IPS-NIHi11 (cell line): ENCODE results near the gene TSPAN17.
"Not testable (repeated sequence)": the region's sequence is repeated elsewhere in the genome, so short reads cannot be mapped to it uniquely, and the experiment has no call there.

Experiments used
- DNase-seq: peaks from one replicate; pipeline ENCODE4 v3.0.0; 2012; ENCODE audit warnings: mixed read lengths, low spot score

The TSPAN17 gene

DNA sequence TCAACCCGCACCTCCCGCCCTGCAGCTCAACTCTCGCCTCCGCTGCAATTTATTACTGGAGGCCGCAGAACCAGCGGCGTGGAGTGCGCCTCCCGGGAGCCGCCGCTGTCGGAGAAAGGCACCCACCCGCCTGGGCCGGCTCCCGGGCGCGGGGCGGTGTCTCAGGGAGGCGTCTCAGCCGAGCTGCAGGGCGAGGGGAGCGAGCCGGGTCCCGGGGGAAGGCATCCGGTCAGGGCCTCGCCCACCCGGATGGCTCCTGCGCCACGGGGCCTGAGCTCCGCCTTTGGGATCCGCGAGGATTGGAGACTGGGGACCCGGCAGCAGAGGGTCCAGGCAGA lies 32.9 kb downstream of the TSPAN17 start:
- DNase-seq: peak; percentile 62

DNA sequence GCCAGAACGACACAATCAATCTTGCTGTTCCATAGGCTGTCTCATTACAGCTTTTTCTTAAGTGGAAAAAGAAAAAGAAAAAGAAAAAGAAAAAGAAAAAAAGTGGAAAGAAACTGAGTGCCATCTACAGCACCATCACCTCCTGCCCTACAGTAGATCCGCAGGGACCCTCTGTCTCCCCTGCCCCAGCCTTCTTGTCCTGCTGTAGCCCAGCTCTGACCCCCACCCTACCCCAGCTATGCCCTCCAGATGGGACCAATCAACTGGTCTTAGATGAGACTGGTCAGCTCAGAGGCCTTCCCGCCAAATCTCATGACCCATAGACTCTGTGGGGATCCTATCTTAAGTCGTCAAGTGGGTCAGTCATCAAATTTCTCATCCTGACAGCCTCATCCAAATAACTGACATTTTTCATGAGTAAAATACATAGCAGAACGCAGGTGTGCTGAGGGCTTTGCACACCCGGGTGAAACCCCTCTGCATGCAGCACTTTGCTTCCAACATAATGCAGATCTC lies 34.8 kb downstream of the TSPAN17 start:
- DNase-seq: no peak

DNA sequence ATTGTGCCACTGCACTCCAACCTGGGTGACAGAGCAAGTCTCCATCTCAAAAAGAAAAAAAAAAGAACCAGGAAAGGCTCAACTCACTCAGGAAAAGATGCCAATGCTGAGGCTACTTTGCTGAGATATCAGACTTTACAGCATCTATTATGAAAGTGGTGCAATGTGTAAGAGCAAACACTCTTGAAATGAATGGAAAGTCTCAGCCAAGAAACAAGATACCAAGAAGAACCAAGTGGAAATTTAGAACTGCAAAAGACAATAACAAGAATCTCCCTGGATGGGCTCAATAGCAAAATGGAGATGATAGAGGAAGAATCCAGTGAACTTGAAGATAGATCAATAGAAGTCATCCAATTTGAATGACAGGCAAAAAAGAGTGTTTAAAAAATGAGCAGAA lies 37.7 kb downstream of the TSPAN17 start:
- no peak for DNase-seq

DNA sequence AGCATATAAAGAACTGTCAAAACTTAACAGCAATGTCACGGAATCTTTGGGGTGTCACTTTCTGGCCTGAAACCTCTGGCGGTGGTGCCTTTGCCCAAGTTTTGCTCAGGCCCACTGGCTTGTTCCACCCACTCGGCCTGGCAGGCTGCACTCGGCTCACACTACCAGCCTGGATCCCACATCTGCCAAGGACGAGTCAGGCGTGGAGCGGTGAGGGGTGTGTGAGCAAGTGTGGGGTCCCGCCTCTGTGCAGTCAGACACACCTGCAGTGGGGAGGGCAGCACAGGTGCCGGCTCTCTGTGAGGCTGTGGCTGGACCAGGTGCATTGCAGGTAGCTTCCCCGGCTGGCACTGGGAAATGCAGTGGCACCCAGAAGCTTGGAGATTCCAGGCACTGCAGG lies 40.0 kb downstream of the TSPAN17 start:
- DNase-seq: no peak

DNA sequence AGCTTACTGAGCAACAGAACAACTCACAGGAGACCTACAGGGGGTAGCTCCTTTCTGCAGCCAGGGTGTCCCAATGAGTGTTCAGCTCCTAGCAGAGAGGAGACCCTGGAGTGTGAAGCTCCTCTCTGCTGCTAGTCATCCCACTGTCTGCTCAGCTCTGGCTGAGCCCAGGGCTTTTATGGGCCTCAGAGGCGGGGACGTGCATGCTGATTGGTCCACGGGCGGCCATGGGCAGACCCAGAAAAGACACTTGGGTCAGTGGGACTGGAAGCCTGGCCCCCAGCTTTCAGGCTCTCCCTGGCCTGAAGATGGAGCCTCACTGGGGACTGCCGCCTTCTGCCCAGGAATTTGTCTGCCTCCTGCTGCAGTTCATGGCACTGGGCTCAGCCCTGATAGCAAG lies 40.6 kb downstream of the TSPAN17 start:
- peak; percentile 57 for DNase-seq

DNA sequence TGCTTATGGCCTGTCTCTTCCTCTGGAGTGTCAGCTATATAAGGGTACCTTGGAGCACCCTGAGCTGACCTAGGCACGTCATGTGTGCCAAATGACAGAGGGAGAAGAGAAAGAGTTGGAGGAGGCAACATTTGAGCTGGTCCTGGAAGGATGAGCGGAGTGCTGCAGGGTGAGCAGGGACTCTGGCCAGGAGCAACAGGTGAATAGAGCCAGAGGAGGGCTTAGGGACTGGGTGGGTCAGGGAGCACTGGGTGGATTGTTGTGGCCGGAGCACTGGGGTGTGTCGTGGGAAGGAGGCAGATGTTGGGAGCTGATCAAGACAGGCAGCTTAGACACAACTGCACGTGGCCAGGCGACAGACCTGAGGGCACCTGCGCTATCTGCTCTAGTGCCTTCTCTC lies 43.6 kb downstream of the TSPAN17 start:
- DNase-seq: no peak

DNA sequence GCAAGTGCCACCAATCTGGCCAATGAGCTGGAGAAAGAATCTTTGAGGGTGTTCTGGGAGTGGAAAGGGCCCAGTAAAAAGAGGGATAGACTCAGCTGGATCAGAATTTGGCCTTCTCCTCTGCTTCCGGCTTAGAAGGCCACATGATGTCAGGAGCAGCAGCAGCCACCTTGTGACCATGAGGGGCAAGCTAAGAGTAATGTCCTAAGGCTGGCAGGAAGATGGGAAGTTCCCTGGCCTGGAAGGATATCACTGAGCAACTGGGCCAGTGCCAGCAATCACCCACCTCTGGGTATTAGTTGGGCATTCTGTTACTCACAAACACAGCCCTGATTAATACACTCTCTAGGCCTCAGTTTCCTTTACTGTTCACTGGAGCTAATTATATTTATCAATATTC lies 44.2 kb downstream of the TSPAN17 start:
- no peak for DNase-seq

DNA sequence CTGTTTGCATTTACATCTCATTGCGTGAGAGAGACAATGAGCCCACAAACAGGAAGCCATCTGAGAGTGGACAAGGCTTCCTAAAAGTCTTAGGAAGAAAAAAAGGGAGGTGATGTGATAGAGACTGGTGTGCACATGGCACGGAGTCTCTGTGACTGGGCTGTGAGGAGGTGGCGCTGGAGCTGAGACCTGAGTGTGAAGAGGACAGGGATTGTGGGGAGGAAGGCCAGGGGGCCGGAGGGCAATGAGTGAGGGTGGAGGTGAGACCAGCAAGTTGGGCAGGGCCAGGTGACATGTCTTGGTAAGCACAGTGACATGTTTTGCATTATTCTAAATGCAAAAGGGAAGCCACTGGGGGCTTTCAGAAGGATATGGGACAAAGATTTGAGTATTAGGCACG lies 45.0 kb downstream of the TSPAN17 start:
- no peak for DNase-seq

DNA sequence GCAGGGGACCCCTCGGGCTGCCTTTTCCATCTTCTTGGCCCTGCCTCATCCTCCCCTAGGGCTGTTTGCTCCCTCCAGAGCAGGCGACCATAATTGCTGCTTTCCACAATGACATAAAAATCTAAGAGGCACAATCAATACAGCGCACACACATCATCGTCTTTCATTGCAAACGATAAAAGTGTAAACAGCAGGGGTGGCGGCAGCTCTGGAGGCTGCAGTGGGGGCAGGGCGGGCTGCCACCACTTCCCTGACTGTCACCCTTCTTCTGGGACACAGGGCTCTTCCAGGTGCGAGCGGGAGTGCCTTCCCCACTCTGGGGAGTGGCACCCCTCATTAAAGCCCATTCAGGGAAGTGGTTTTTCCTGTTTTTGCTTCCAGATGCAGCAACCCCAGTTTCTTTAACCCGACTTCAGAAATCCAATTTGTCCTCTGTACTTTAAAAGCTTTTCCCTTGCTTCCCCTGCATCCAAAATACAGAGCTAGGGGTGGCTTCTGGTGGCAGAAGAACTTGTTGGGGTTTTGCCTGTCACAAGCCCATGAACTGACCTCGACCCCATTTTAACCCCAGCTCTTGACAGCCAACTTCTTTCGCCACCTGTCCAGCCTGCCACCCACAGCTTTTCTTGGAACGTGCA lies 45.7 kb downstream of the TSPAN17 start:
- DNase-seq: no peak

DNA sequence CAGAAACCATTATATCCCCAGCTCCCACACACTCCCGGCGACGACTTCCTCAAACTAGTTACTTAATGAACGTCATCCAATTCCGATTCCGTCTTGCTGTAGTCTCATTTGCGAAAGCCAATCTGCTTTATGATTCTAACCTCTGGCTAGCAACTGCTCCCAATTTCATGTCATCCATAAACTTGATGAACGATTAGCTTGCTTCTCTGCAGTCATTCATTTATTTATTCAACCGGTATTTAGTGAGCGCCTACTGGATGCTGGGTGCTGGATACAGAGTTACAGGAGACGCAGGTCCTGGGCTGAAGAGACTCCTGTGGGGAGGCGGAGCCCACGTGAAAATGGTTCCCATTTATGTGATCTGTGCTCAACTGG lies 46.2 kb downstream of the TSPAN17 start:
- no peak for DNase-seq

DNA sequence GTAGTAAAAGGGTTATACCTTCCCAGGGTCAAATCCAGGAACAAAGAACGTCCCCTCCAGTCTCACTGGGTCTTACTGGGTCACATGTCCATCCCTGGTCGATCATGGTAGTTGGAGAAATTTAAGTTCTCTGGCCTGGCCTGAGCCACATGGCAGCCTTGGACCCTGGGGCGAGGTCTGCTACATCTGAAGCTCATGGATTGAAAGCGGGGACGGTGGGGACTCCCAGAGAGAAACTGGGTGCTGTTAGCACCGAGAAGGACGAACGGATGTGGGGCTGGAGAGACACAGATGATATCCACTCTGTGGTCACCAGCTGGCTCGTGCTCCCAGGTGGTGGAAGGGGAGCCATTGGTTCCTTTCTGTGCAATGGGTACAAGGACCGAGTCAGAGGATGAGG lies 46.9 kb downstream of the TSPAN17 start:
- DNase-seq: no peak

DNA sequence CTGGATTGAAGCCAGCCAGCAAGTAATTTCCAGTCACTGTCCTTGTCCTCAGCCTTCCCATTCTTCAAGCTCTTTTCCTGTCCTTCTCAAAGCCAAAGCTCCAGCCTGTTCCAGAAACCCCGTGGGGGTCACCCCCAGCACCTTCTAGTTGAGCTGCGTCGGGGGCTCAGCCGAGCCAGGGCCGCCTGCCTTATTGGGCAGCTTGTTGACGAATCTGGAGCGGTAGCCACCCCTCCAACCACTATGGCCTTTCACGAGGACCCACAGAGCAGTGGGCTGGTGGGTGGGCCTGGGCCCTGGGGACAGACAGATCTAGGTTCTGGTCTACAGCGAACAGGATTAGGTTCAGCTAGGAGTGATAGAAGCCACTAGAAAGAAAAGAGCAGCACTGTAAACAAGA lies 47.3 kb downstream of the TSPAN17 start:
- DNase-seq: no peak

DNA sequence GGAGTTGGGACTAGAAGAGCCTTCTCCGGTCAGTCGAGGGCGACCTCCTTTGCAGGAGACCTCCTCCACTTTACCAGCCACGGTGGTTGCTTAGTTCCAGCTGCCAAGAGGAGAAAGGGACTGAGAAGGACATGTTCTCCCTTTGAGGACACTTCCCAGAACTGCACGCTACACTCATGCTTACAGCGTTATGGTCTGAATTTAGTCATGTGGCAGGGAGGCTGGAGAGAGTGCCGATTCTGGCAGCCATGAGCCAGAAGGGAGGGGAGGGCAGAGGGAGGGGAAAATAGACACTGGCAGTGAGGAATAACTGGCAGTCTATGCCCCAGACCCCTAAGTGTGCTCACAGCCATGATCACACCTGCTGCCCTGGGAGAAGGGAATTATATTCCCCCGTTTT lies 47.8 kb downstream of the TSPAN17 start:
- no peak for DNase-seq

DNA sequence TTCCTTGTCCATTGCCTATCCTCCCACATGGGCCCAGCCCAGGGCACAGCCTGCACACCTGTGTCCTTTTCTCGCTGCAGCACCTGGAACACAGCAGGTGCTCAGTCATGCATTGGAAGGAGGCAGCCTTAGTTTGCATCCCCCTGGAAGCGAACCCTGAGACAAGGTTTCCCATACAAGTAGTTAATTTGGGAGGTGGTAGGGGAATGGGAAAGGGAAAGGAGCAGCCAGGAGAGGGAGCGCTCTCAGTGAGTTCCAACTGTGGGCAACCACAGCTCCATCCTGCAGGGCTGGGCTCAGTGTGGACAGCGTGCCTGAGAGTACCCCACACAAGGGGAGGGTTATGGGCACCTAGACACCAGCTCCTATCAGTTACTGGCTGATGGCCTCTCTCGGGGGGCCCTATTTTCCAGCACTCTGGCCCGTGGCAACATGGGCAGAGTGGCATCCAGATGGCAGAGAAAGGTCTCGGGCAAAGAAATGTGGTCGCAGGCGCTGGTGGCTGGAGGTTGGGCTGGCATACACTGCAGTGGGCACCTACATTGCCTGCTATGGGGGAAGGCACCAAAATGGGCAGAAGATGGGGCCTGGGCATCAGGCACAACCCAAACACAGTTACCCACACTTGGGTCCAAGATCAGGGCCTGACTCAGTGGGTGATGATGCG lies 50.1 kb downstream of the TSPAN17 start:
- DNase-seq: peak; percentile 38

DNA sequence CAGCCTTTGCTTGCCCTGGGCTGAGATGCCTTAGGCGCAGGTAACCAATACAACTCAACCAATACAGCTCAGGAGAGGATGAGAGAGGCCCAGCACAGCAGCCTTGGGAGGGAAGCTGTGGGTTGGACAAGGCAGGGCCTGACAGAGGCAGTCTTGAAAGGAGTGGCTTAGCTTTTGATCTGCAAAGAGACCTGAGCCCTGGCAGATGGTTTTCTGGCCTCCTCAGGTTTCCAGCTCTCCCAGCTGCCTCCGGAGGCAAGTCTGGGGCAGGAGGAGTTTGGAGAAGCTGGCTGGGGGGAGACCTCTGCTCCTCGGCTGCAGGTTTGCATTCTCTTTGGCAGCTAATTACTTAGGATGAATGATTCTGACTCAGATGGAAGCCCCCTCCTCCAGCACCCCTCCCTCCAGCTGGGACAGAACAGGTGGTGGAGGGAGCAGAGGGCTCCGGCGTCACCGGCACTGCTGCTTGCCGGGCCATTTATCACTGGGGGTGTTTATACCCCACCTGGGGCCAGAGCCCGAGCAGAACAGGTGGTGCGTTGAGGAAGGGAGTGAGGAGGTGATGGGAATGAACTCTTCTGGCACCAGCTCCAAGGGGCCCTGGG lies 50.8 kb downstream of the TSPAN17 start:
- DNase-seq: peak; percentile 65

DNA sequence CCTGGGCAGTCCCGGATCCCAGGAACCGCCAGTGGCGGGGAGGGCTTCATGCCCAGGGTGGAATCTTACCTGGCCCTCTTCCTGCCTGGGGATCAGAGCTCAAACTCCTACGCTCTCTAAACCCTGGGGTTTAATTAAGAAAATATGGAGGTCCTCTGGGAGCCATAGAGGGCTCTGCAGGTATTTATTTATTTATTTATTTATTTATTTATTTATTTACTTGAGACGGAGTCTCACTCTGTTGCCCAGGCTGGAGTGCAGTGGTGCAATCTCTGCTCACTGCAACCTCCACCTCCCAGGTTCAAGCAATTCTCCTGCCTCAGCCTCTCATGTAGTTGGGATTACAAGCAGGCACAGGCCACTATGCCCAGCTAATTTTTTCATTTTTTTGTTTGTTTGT lies 52.2 kb downstream of the TSPAN17 start:
- DNase-seq: not testable (repeated sequence)

DNA sequence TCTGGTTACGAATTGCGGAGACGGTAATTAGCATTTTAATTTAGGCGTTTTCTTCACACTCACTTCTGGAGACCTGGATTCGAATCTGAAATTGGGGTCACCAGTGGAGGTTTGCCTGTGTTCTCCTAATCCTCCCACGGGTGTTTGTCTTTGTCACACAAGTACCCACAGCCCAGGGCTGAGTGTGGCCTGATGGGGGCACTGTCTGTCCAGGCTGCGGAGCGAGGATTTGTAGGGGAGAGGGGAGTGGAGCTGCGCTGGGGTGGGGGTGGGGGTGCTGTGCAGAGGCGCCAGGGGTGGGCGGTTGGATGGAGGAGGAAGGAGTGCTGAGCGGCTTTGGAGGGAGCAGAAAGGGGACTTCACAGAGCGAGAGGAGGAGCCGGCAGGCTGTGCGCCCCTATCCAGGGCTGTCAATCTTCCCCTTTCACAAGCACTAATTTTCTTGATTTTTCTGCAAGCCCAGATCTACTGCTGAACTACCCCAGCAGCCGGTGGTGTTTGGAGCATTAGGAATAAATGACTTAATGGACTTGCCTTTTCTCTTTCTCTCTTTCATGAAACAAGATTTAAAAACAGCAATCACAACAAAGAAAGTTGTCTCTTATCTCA lies 53.1 kb downstream of the TSPAN17 start:
- DNase-seq: peak; percentile 75

DNA sequence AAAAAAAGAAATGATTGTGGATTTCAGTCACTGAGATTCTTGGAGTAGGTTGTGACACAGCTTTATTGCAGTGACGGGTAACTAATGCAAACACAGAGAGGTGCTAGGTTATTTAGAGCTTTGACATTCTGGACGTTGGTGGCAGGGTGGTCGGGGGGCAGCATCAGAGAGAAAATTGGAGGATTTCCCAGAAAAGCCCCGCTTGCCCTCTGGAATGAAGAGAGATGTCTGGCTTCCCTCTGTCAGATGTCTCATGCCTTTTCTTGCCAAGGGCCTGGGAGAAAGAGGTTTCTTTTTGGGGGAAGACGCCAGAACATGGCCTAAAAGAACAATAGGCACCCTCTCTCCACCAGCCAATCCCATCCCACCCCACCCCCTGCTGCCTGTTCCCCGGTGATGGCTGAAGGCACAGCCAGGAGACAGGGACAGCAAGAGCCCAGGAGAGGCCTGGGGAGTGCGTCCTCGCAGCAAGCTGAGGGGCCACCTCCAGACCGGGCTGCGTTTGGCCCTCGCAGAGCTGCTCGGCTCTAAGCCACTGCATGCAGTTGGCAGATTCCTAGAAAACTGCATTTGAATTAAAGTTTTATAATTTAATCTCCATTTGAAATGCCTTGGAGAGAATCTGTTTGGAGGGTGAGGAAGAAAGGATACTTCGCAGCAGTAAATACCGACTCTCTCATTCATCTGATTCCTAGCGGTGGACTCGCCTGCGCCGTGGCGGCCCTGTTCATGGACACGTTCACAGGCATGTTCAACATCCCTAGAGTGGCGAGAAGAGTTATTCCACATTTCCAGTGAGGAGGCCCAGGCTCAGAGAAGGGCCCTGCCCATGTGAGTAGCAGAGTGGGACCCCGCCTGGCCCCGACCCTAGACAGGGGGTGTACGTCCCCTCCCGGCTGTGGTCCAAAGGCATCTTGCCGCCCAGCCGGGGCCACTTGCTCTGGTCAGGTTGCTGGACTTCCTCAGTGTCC lies 55.7 kb downstream of the TSPAN17 start:
- DNase-seq: no peak

DNA sequence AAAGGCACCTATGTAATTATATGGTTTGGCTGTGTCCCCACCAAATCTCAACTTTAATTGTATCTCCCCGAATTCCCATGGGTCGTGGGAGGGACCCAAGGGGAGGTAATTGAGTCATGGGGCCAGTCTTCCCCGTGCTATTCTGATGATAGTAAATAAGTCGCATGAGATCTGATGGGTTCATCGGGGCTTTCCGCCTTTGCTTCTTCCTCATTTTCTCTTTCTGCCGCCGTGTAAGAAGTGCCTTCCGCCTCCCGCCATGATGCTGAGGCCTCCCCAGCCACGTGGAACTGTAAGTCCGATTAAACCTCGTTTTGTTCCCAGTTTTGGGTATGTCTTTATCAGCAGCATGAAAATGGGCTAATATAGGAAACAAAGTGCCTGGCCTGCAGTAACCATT lies 56.6 kb downstream of the TSPAN17 start:
- no peak for DNase-seq

DNA sequence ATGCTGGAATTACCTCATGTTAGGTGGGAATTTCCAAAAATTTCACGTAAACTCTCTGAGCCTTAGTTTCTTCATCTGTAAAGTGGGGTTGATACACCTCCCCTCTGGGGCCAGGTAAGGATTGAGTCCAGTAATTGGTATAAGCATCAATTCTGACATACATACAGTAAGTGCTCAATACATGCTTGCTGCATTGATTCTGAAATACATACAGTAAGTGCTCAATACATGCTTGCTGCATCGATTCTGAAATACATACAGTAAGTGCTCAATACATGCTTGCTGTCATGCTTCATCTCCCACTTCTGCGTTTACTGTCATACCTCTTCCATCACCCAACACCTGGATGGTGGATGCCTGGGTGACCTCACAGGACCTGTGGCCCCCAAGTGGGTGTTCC lies 57.1 kb downstream of the TSPAN17 start:
- DNase-seq: no peak

DNA sequence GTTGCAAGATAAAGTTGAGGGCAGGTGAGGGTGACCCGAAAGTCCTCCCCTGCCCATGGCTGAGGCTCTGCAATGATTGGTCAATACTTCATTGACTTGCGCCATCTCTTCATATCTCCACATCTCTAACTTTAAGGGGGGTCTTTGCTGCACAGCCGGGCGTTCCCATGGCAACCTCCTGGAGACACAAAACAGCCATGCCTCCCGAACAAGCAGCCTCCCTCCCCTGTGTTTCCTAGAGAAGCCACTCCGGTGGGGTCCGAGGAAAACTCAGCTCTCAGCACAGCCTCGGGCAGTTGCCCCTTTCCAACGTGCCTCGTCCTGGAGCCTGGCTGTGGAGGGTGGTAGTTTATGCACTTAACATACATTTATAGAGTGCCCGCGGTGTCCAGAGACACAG lies 57.5 kb downstream of the TSPAN17 start:
- no peak for DNase-seq
